BE2C (cell line): ENCODE measurements around the gene SPESP1. TPM values are rescaled to one million over a fixed set of nuclear protein-coding genes. Genes with fewer than 3 reads are reported as not detected.

Experiments
- DNase-seq: peaks from one replicate; pipeline ENCODE4 v3.0.0-alpha.2; 2020
- H3K27me3 ChIP-seq: fragments of 250-450 bp; sonication (Bioruptor Pico); 2 replicates; pipeline ENCODE4 v1.5.1; 2020; ENCODE audit warnings: mild to moderate bottlenecking
- H3K36me3 ChIP-seq: fragments of 250-450 bp; sonication (Bioruptor Pico); 2 replicates; pipeline ENCODE4 v1.5.1; 2020; ENCODE audit warnings: mild to moderate bottlenecking
- H3K4me1 ChIP-seq: fragments of 250-450 bp; sonication (Bioruptor Pico); 2 replicates; pipeline ENCODE4 v1.5.1; 2020
- H3K4me3 ChIP-seq: 2 replicates; pipeline ENCODE4 v1.5.1; 2011; ENCODE audit warnings: low read depth, low read length
- H3K9me3 ChIP-seq: fragments of 250-450 bp; sonication (Bioruptor Pico); 2 replicates; pipeline ENCODE4 v1.5.1; 2020
- CTCF ChIP-seq: IDR thresholded peaks from 2 replicates; pipeline ENCODE4 v1.5.1; 2012; ENCODE audit warnings: mild to moderate bottlenecking, low read depth, low read length
- polyA plus RNA-seq: library from polyadenylated mRNA; unstranded; fragments of >200 nt; gene quantifications from one replicate; pipeline ENCODE4 v1.2.1, GENCODE V29; 2012; ENCODE audit warnings: low read depth, missing spikeins; ENCODE audit not compliant: insufficient read length, insufficient read depth

The SPESP1 gene
- 0.73 TPM for polyA plus RNA-seq

DNA sequence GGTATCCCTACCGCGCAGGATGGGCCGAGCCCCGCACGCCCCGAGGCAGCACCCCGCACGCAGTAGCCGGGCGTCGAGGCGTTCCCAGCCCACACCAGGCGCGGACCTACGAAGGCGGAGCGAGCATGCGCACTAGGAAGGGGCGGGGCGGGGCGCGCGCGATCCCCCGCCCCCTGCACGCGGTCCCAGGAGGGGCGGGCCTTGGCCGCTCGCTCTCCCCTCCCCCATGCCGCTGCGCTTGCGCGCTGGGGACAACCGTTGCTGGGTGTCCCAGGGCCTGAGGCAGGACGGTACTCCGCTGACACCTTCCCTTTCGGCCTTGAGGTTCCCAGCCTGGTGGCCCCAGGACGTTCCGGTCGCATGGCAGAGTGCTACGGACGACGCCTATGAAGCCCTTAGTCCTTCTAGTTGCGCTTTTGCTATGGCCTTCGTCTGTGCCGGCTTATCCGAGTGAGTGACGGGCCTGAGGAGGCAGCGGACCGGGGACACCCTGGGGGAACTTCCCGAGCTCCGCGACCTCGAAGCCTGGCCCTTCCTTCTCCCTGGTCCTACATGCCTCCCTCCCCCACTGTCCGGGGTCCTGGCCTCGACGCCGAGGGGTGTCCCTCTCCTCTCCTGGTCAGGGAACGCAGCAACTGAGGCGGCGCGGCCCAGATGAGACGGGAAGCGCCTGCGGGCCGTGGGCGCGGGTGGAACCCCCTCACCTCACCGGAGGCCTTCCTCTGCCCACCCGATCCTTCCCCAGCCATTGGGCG, at the start of gene SPESP1:
Gene SPESP1, plus strand, starts transcription at position 258 of the 755 bp plus-strand sequence. Its CDS starts 129 bp downstream, at position 387.
- Histone ChIP-seq H3K27me3 (no peaks in the 10 kb centered on the region), H3K36me3 (no peaks in the 10 kb centered on the region), H3K9me3 (no peaks in the 10 kb centered on the region), H3K4me1 (no peaks in the 10 kb centered on the region), H3K4me3 (no peak within 1 kb of the TSS)
- DNase-seq, result peak; percentile 7
- TF ChIP-seq CTCF, result no peak

DNA sequence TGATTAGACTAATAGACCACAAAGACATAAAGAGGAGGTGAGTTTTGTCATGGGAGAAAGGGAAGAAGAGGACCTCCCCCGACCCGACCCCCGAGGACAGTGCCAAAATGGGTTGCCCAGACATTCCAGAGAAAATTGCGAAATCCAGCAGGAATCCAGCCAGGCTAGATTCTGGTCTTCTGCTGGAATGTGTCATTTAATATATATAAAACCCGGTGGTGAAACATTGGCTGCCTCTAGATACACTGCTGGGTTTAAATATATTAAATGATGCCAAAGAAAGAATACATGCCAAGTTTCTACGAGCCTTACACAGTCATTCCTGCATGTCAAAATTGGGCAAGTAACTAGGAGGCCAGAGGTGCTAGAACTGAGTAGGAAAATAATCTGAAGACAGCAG, 45.3 kb upstream of the SPESP1 start:
- no peaks in the 10 kb centered on the region for H3K9me3 ChIP-seq
- no peak for TF ChIP-seq CTCF
- H3K4me3 ChIP-seq, result no peak overlapping the region
- H3K36me3 ChIP-seq, result no peaks in the 10 kb centered on the region
- no peaks in the 10 kb centered on the region for H3K4me1 ChIP-seq
- no peak for DNase-seq
- H3K27me3 ChIP-seq, result no peaks in the 10 kb centered on the region

DNA sequence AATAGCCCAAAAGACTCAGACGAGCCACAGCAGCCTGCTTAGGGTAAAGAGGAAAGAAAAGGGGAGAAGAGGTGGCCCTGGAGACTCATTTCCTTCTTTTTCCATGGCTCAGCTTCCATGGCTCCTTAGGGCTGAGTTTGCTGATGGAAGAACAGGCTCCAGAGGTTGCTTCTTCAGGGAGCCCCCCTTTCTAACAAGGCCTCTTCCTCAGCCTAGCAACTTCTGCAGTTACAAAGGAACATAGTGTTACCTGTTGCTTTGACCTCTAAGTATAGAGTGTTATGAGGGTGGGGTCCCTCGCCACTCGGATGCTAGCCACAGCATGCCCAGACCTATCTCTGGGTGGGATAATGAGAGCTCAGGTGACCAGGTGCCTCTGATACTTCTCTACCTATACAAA, 43.2 kb upstream of the SPESP1 start:
- no peaks in the 10 kb centered on the region for H3K4me1 ChIP-seq
- H3K36me3 ChIP-seq, result no peaks in the 10 kb centered on the region

DNA sequence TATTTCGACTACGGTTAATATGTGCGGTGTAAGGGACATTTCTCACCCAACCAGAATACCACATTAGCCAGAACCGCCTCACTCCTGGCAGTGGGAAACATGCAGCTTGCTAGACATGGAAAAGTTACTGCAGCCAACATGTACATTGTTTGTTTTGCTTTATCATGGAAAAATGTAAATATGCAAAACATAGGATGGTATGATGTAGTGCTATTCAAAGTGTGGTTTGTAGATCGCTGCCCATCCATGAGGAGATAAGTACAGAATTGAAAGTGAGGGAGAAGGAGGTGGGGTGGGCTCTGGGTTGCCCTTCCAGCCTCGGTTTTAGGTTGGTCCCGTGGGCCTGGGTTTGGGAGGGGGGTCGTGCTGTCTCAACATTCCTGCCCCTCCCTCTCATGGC, 42.5 kb upstream of the SPESP1 start:
- no peak for TF ChIP-seq CTCF
- Histone ChIP-seq H3K27me3 (peaks cover 4% of the 10 kb centered on the region; the same call in 1 of the 2 replicates), H3K36me3 (no peaks in the 10 kb centered on the region), H3K9me3 (no peaks in the 10 kb centered on the region), H3K4me3 (no peak overlapping the region), H3K4me1 (no peaks in the 10 kb centered on the region)
- DNase-seq, result no peak

More for the DNA sequence above, 43.2 kb upstream of the SPESP1 start:
- H3K27me3 ChIP-seq, result 0 out of 2 replicates have a peak, but pooled peaks cover under 1% of the 10 kb centered on the region
- no peak overlapping the region for H3K4me3 ChIP-seq
- no peaks in the 10 kb centered on the region for H3K9me3 ChIP-seq
- no peak for TF ChIP-seq CTCF
- no peak for DNase-seq

GRCh38 chr15:68888419-68888818, 41.9 kb upstream of the SPESP1 start:
- no peak for TF ChIP-seq CTCF
- no peaks in the 10 kb centered on the region for H3K36me3 ChIP-seq
- H3K27me3 ChIP-seq, result peaks cover 8% of the 10 kb centered on the region
- no peaks in the 10 kb centered on the region for H3K4me1 ChIP-seq
- H3K9me3 ChIP-seq, result no peaks in the 10 kb centered on the region
- DNase-seq, result peak; percentile 34
- no peak overlapping the region for H3K4me3 ChIP-seq

- no peak for DNase-seq
- H3K27me3 ChIP-seq, result peaks cover 19% of the 10 kb centered on the region
- no peak for TF ChIP-seq CTCF
- H3K4me1 ChIP-seq, result no peaks in the 10 kb centered on the region
- no peaks in the 10 kb centered on the region for H3K36me3 ChIP-seq
- H3K4me3 ChIP-seq, result no peak overlapping the region
- H3K9me3 ChIP-seq, result no peaks in the 10 kb centered on the region
Observed at GRCh38 chr15:68894208-68894607, 36.1 kb upstream of the SPESP1 start.
